Heart left ventricle (tissue), 13 donors: Measurements from ENCODE around the gene WRAP73.

Source experiments
- POLR2A ChIP-seq, 2 donors: fragments of 450-650 bp; IDR thresholded peaks; one replicate each; pipeline ENCODE4 v1.6.1; 2017; ENCODE audit warnings: antibody characterized with exemption in 2 of 2, mild to moderate bottlenecking in 2 of 2, moderate library complexity in 2 of 2
- TF ChIP-seq, protein P1 (sequence below), 12 donors: fragments of 200-600 bp; sonication (generic) in 4 of 12; IDR thresholded peaks; one replicate each; pipeline versions ENCODE4 v1.5.0 to v1.8.0; 2018 to 2022; ENCODE audit warnings: antibody characterized with exemption in 12 of 12, mild to moderate bottlenecking in 5 of 12
- donor health status: ischemic (EF 13 %, LVEDD 7.1; RV severe dilation, severe dysfunction).
- donor health status: DM: no; HTN: yes; CAD: no.
- donor health status: DM: no; HTN: no; CAD: no.
- donor health status: ischemic (EF 25% LVEDD 6.9; RV normal size, moderate dysfunction).
- donor health status: ischemic (EF 25% LVEDD 5.7; RV mildly dilated, moderate dysfunction).
- donor health status: ischemic (EF 35%, LVEDD 5.7; RV mildly dilated, moderate dysfunction).
- donor health status: nonischemic (EF 11% LVEDD 7.7; RV severe dilation, severe dysfunction).
- donor health status: DM: yes; HTN: yes; CAD: no.
- donor health status: PGD.
- donor health status: ischemic (EF 29% LVEDD 5.4; RV normal size, mild dysfunction).
- donor health status: nonischemic (EF 23%, LVEDD 6.1; RV moderate dilation, normal function).

DNA sequence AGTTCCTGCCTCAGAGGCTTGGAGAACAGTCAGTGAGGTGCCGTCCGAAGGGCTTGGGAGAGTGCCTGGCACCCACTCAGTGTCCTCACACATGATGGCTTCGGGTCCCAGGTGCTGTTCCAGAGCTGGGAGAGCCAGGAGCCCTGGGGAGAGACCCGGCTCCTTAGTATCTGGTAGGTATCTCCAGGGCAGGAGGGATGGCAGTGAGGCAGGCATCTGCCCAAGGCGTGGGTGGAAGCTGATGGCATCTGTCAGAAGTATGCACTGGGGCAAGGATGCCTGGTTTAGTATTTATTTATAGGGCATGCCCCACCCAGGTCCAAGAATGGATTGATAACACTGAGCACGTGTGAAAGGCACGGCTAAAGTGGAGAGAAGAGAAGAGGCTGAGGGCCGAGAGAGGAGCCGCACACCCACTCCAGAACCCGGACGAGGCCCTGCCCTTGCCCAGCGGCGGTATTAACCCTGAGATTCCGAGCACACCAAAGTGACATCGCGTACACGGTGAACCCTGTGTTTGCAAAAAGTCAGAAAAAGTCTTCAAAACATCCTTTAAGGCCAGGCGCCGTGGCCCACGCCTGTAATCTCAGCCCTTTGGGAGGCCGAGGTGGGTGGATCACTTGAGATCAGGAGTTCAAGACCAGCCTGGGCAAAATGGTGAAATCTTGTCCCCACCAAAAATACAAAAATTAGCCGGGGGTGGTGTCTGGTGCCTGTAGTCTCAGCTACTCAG lies 4.8 kb upstream of the WRAP73 start:
- TF ChIP-seq, protein P1, sequence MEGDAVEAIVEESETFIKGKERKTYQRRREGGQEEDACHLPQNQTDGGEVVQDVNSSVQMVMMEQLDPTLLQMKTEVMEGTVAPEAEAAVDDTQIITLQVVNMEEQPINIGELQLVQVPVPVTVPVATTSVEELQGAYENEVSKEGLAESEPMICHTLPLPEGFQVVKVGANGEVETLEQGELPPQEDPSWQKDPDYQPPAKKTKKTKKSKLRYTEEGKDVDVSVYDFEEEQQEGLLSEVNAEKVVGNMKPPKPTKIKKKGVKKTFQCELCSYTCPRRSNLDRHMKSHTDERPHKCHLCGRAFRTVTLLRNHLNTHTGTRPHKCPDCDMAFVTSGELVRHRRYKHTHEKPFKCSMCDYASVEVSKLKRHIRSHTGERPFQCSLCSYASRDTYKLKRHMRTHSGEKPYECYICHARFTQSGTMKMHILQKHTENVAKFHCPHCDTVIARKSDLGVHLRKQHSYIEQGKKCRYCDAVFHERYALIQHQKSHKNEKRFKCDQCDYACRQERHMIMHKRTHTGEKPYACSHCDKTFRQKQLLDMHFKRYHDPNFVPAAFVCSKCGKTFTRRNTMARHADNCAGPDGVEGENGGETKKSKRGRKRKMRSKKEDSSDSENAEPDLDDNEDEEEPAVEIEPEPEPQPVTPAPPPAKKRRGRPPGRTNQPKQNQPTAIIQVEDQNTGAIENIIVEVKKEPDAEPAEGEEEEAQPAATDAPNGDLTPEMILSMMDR (IDR thresholded peaks at IDR 0.05): no peak
- no peak for TF ChIP-seq POLR2A (IDR thresholded peaks at IDR 0.05)
